Thyroid gland (tissue), 4 donors: Measurements from ENCODE around the gene CRYBA2. TPM values are rescaled to one million over a fixed set of nuclear protein-coding genes. Genes with fewer than 3 reads are reported as not detected.

Experiments used
- DNase-seq, 2 donors: peaks; one replicate each; pipeline ENCODE4 v3.0.0-alpha.2; 2019
- H3K27ac ChIP-seq, 3 donors: fragments of 200-600 bp; sonication (generic); 1 replicate in 2 of 3; 2 replicates in 1 of 3; pipeline ENCODE4 v1.5.1; 2016 to 2019; ENCODE audit warnings: mild to moderate bottlenecking in 1 of 3, moderate library complexity in 1 of 3
- H3K27me3 ChIP-seq: fragments of 200-600 bp; sonication (generic); one replicate; pipeline ENCODE4 v1.5.1; 2019
- H3K36me3 ChIP-seq, 2 donors: fragments of 200-600 bp; sonication (generic); one replicate each; pipeline ENCODE4 v1.5.1; 2016 to 2019
- H3K4me1 ChIP-seq, 2 donors: fragments of 200-600 bp; sonication (generic); one replicate each; pipeline ENCODE4 v1.5.1; 2017 to 2019
- H3K4me3 ChIP-seq, 3 donors: fragments of 200-600 bp; sonication (generic); replicated peaks in 1 of 3; 1 replicate in 2 of 3; 2 replicates in 1 of 3; pipeline ENCODE4 v1.5.1; 2016; ENCODE audit warnings: mild to moderate bottlenecking in 1 of 3
- H3K9me3 ChIP-seq: fragments of 200-600 bp; sonication (generic); one replicate; pipeline ENCODE4 v1.5.1; 2017
- CTCF ChIP-seq, 6 experiments: fragments of 200-600 bp in 3 of 6; fragments of 450-650 bp in 3 of 6; sonication (generic) in 3 of 6; IDR thresholded peaks; one replicate each; pipeline ENCODE4 v1.5.1; 2016 to 2019; ENCODE audit warnings: antibody characterized with exemption in 6 of 6, mild to moderate bottlenecking in 2 of 6, inconsistent platforms in 1 of 6, moderate library complexity in 1 of 6
- POLR2A ChIP-seq, 2 donors: fragments of 450-650 bp; IDR thresholded peaks; one replicate each; pipeline ENCODE4 v1.6.1; 2017; ENCODE audit warnings: antibody characterized with exemption in 2 of 2, mild to moderate bottlenecking in 2 of 2, moderate library complexity in 1 of 2
- WGBS, 2 donors: methylation state at CpG; one replicate each; pipeline ENCODE4 v1.1.5; 2017; 5-methylcytosine and 5-hydroxymethylcytosine counted together
- intact Hi-C: fragments of 100-400 bp; cut with DNase I; formaldehyde crosslinking; loops from one replicate; pipeline ENCODE4 v1.15.1; 2023
- total RNA-seq, 4 donors: library from RNA; depleted of rRNA; stranded (reverse); fragments of >200 nt; gene quantifications; one replicate each; pipeline ENCODE4 v1.2.3, GENCODE V29; 2016

The CRYBA2 gene
- total RNA-seq, 4 donors from 2014 or later = not detected

GRCh38 chr2:219019436-219019835 lies 26.2 kb upstream of the CRYBA2 start:
- TF ChIP-seq POLR2A (IDR thresholded peaks at IDR 0.05) (no peak), CTCF (IDR thresholded peaks at IDR 0.05) (no peak)
- Histone ChIP-seq H3K27ac (no peak overlapping the region), H3K36me3 (no peaks in the 10 kb centered on the region), H3K27me3 (no peaks in the 10 kb centered on the region), H3K9me3 (no peaks in the 10 kb centered on the region), H3K4me1 (no peaks in the 10 kb centered on the region), H3K4me3 (no peak overlapping the region)
- intact Hi-C loops = no loop called here
- 44 to 77% methylated on average over 3 to 5 of the region's 6 CpGs for WGBS, 2 donors
- DNase-seq = no peak

- H3K27ac ChIP-seq = no peak overlapping the region
- no peaks in the 10 kb centered on the region for H3K9me3 ChIP-seq
- no peaks in the 10 kb centered on the region for H3K4me1 ChIP-seq
- TF ChIP-seq CTCF (IDR thresholded peaks at IDR 0.05) (no peak), POLR2A (IDR thresholded peaks at IDR 0.05) (no peak)
- WGBS, 2 donors = 89 to 91% methylated on average over 10 of the region's 10 CpGs
- intact Hi-C loops = no loop called here
- H3K27me3 ChIP-seq = no peaks in the 10 kb centered on the region
- no peak for DNase-seq
- no peaks in the 10 kb centered on the region for H3K36me3 ChIP-seq
- no peak overlapping the region for H3K4me3 ChIP-seq
These were observed 25.5 kb upstream of the CRYBA2 start for GRCh38 chr2:219018726-219019125.

- no peak overlapping the region for H3K27ac ChIP-seq
- H3K4me1 ChIP-seq = no peaks in the 10 kb centered on the region
- TF ChIP-seq POLR2A (IDR thresholded peaks at IDR 0.05) (no peak), CTCF (IDR thresholded peaks at IDR 0.05) (no peak)
- no peak overlapping the region for H3K4me3 ChIP-seq
- no peaks in the 10 kb centered on the region for H3K9me3 ChIP-seq
- H3K27me3 ChIP-seq = no peaks in the 10 kb centered on the region
- H3K36me3 ChIP-seq = no peaks in the 10 kb centered on the region
- DNase-seq = no peak
- intact Hi-C loops = no loop called here
- WGBS, 2 donors = 74 to 90% methylated on average over 5 to 7 of the region's 7 CpGs
These were observed 25.1 kb upstream of the CRYBA2 start for GRCh38 chr2:219018286-219018685.

- 71 to 79% methylated on average over 12 to 14 of the region's 14 CpGs for WGBS, 2 donors
- TF ChIP-seq CTCF (IDR thresholded peaks at IDR 0.05) (no peak), POLR2A (IDR thresholded peaks at IDR 0.05) (no peak)
- no peak for DNase-seq
- intact Hi-C loops = no loop called here
- Histone ChIP-seq H3K27ac (no peak overlapping the region), H3K36me3 (no peaks in the 10 kb centered on the region), H3K4me3 (no peak overlapping the region), H3K4me1 (no peaks in the 10 kb centered on the region), H3K9me3 (no peaks in the 10 kb centered on the region), H3K27me3 (no peaks in the 10 kb centered on the region)
These were observed 24.1 kb upstream of the CRYBA2 start for GRCh38 chr2:219017201-219017931.

- TF ChIP-seq POLR2A (IDR thresholded peaks at IDR 0.05) = no peak
- no peak for TF ChIP-seq CTCF (IDR thresholded peaks at IDR 0.05)
- no peaks in the 10 kb centered on the region for H3K9me3 ChIP-seq
- H3K27me3 ChIP-seq = no peaks in the 10 kb centered on the region
- intact Hi-C loops = no loop called here
- H3K36me3 ChIP-seq = no peaks in the 10 kb centered on the region
- no peak overlapping the region for H3K4me3 ChIP-seq
- 91 to 94% methylated on average over 11 of the region's 11 CpGs for WGBS, 2 donors
- H3K4me1 ChIP-seq = no peaks in the 10 kb centered on the region
- no peak overlapping the region for H3K27ac ChIP-seq
- no peak for DNase-seq
These were observed 23.5 kb upstream of the CRYBA2 start for GRCh38 chr2:219016721-219017120.
